NCI-H146 treated with DMSO at 0.1 percent for 48 hours (cell line): Measurements from ENCODE around the gene NINL.

Experiments used
- DNase-seq: peaks from one replicate; lab custom pipeline; 2025; ENCODE audit not compliant: unreplicated experiment; lab: John Stamatoyannopoulos, UW

Gene NINL

GRCh38 chr20:25468126-25469075 is 116.9 kb downstream of the NINL start:
- DNase-seq = no peak

GRCh38 chr20:25467441-25467840 is 117.9 kb downstream of the NINL start:
- DNase-seq = no peak

DNA sequence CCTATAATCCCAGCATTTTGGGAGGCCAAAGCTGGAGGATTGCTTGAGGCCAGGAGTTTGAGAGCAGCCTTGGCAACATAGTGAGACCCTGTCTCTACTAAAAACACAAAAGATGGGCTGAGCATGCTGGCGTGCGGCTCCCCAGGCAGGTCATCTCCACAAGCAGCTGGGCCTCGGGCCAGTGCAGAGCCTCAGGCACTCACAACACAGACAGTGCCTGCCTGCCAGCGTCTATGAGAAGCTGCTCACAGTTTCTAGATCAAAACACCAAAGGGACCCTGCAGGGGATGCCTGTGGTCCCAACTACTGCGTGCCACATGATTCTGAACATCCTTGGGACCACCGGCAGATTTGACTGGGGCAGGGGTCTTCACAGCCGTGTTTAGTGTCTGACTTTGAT is 118.5 kb downstream of the NINL start:
- DNase-seq = no peak

- no peak for DNase-seq
These were observed 119.8 kb downstream of the NINL start for GRCh38 chr20:25465243-25466135.

GRCh38 chr20:25464501-25465242 is 120.7 kb downstream of the NINL start:
- no peak for DNase-seq

DNA sequence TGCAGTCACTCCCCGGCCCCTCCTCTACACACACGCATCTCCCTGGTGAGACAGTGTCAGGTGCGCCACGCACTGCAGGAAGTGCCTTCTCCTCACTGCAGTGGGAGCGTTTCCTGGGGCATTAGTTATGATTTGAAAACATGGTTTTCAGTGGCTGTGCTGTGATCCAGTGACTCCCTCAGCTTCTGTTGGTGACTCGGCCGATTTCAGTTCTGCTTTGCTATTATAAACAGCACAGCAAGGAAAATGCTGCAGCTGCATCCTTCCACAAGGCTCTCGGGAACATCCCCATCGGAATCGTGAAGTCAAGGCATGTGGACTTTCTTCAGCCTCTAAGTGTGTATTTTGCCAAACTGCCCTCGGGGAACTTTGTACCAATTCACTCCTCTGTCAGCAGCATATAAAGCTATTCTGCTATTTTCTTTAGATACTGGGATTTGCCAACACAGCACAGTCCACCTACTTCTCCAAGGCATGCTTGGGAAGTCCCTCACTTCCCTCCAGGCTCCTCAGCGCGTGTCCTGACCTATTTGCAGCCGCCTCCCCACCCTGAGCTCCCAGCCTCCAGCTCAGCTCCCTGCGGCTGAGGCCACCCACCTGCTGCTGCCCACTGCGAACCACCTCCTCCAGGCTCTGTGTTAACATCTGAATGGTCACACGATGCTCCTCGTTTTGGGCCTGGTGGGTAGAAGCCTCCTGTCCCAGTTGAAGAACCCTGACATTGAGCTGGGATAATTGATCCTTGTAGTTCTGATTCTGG is 123.4 kb downstream of the NINL start:
- DNase-seq = no peak

DNA sequence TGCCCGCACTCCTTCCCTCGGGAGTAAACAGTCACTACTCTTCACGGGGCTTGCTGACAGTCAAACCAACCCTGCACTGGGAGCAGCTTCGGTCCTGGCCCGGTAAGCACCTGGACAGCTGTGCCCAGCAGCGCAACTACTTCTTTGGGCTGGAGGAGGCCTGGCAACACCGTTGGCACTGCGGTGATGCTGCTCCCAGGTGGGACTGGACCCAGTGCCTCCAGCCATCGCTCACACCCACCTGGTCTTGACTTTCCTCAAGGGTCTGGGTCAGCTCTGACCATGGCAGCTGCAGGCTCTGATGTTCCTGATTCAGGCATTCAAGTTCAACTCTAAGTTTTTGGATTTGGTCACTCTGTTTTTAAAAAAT is 124.1 kb downstream of the NINL start:
- no peak for DNase-seq

- DNase-seq = no peak
These were observed 124.6 kb downstream of the NINL start for GRCh38 chr20:25460566-25461280.

DNA sequence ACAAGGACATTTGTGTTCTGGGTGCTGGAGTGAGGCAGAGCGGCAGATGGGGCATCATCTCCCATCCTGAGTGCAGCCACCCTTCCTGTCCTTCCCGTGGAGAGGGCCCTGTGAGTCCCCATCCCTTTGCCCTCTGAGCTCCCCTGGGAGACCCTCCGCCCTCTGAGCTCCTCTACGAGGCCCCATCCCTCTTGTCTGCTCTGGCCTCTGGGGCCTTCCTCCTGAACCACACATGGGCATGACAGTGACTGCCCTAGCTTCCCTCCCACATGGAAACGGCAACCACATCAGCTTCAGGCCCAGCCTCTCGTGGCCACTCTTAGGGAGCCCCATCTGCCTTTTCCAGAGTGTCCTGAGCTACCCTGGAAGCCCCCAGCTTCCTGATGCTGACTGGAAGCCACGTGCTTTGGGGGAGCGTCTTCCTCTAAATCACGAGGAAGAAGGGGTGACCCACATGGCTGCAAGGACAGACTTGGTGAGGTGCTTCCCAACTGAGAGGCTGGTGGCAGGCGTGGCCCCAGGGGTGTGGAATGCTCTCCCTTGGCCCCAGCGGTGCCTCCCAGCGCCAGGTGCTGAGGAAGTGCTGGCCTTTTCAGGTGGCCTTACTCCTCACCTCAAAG is 125.3 kb downstream of the NINL start:
- no peak for DNase-seq

- DNase-seq = no peak
These were observed 126.1 kb downstream of the NINL start for GRCh38 chr20:25459111-25459830.

- DNase-seq = no peak
These were observed 127.2 kb downstream of the NINL start for GRCh38 chr20:25457886-25458680.

GRCh38 chr20:25454153-25454900 is 131.0 kb downstream of the NINL start:
- no peak for DNase-seq

GRCh38 chr20:25453035-25453810 is 132.1 kb downstream of the NINL start:
- DNase-seq = no peak

DNA sequence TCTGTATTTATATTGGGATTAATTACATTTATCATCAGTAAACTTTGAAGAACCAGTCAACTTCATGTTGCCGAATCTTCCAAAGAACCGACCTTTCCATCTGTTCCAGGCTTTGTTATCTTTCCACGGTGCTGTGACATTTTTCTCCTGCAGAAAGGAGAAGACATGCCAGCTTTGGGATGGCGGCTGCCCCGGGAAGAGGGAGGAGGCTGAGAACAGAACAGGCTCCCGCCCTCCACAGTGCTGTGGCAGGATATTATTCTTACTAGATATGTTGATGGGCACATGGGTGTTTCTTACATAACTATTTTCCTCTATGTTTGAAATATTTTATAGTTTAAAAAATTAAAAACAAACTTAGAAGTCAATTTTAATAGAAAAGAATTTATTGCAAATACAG is 133.0 kb downstream of the NINL start:
- no peak for DNase-seq

GRCh38 chr20:25447671-25448070 is 137.7 kb downstream of the NINL start:
- no peak for DNase-seq

- no peak for DNase-seq
These were observed 140.8 kb downstream of the NINL start for GRCh38 chr20:25444556-25444955.
